ENCODE data around the gene ANKZF1. TPM values are rescaled to one million over a fixed set of nuclear protein-coding genes. Genes with fewer than 3 reads are reported as not detected.

Gene ANKZF1
- total and polyA plus RNA-seq, 2 of the 8 experiments (the other 6 are each of a cell fraction or from before 2014, with no cell fraction given) = 32.5 to 50.1 TPM

- POLR2A ChIA-PET (ENCODE audit: partially characterized antibody) = interaction anchor here (1.2 to 6.1 kb wide), 2 partner anchors 9 to 14 kb away, joined by 3 to 101 read pairs; partner anchors contain the start of gene ABCB6
- no peak overlapping the region for H3K23ac ChIP-seq (ENCODE audit: insufficient read length)
- FAIRE-seq = no peak
Measured at GRCh38 chr2:219204425-219205164, 25.0 kb upstream of the ANKZF1 start.

More at GRCh38 chr2:219204425-219205164, 25.0 kb upstream of the ANKZF1 start:
- Histone ChIP-seq H3K56ac (replicated peaks; ENCODE audit: insufficient read length, low read depth, low read length) (no peak overlapping the region), H2BK20ac (ENCODE audit: low read length) (no peak overlapping the region), H2AK5ac (ENCODE audit: low read depth, low read length) (no peak overlapping the region), H3K4me3 (ENCODE audit: extremely low read depth in 1 of 4, insufficient read depth in 2 of 4, low read depth in 3 of 4, low read length in 4 of 4) (no peak overlapping the region), H3K27me3 (replicated peaks in 1 of 4; ENCODE audit: control insufficient read depth in 3 of 4, extremely low read depth in 1 of 4, insufficient read depth in 3 of 4, low read length in 3 of 4) (no peaks in the 10 kb centered on the region), H4K8ac (ENCODE audit: extremely low read depth, insufficient read depth, low read length) (no peak overlapping the region), H3K4me2 (ENCODE audit: insufficient read depth in 1 of 2, low read depth in 2 of 2, low read length in 2 of 2) (no peak overlapping the region), H3K79me1 (ENCODE audit: low read depth, low read length) (no peaks in the 10 kb centered on the region), H3K18ac (ENCODE audit: extremely low read depth, low read length) (no peak overlapping the region), H2BK120ac (replicated peaks; ENCODE audit: low read depth, low read length) (no peak overlapping the region), H3K23me2 (ENCODE audit: low read depth, low read length) (peaks cover 10% of the 10 kb centered on the region), H3K36me3 (ENCODE audit: control insufficient read depth in 2 of 4, insufficient read depth in 4 of 4, low read length in 3 of 4) (peaks cover 0 to 4% (median 0%) of the 10 kb centered on the region in 4 experiments; a peak in 1 of 8 replicates), H3K79me2 (ENCODE audit: control insufficient read depth in 1 of 2, insufficient read depth in 2 of 2, low read length in 2 of 2) (no peaks in the 10 kb centered on the region), H2BK12ac (ENCODE audit: low read depth, low read length) (no peak overlapping the region), H4K5ac (ENCODE audit: insufficient read length, low read depth, low read length) (no peak overlapping the region), H2AFZ (ENCODE audit: low read length) (no peak overlapping the region), H3K4ac (replicated peaks; ENCODE audit: insufficient read length, low read depth, low read length) (no peak overlapping the region), H2BK5ac (ENCODE audit: low read depth, low read length) (no peak overlapping the region), H3K9me3 (ENCODE audit: insufficient read depth in 2 of 2, low read depth in 1 of 2, low read length in 1 of 2) (no peaks in the 10 kb centered on the region; a peak in 1 of 4 replicates), H3K4me1 (replicated peaks in 1 of 4; ENCODE audit: control insufficient read depth in 3 of 4, insufficient read depth in 4 of 4, low read length in 3 of 4) (peaks cover 0 to 6% (median 3%) of the 10 kb centered on the region in 4 experiments; a peak in 5 of 7 replicates), H3K9ac (replicated peaks in 1 of 4; ENCODE audit: extremely low read depth in 1 of 4, low read depth in 3 of 4, low read length in 3 of 4) (no peak overlapping the region), H4K20me1 (replicated peaks in 1 of 2; ENCODE audit: control insufficient read depth in 1 of 2, insufficient read depth in 2 of 2, low read length in 2 of 2) (peaks cover 0 to 2% of the 10 kb centered on the region in 2 experiments), H3K14ac (ENCODE audit: insufficient read length) (no peak overlapping the region), H3K27ac (ENCODE audit: low read depth, low read length) (no peak overlapping the region), H2BK15ac (ENCODE audit: low read length) (no peak overlapping the region), H4K91ac (replicated peaks; ENCODE audit: insufficient read length, low read length) (no peak overlapping the region)
- TF ChIP-seq BCL11A (IDR thresholded peaks at IDR 0.05; ENCODE audit: low read depth in 2 of 2, low read length in 2 of 2) = no peak
- TF ChIP-seq SIX5 (IDR thresholded peaks at IDR 0.05; ENCODE audit: low read depth, low read length) = no peak
- no peak for TF ChIP-seq SIN3A (conservative IDR thresholded peaks at IDR 0.05 in 1 of 2, IDR thresholded peaks at IDR 0.05 in 1 of 2; ENCODE audit: low read depth in 1 of 2, low read length in 2 of 2)
- no peak for TF ChIP-seq SRF (IDR thresholded peaks at IDR 0.05; ENCODE audit: low read depth, low read length)
- TF ChIP-seq CEBPB (IDR thresholded peaks at IDR 0.05; ENCODE audit: low read depth, low read length) = no peak
- TF ChIP-seq TAF7 (optimal IDR thresholded peaks at IDR 0.05; ENCODE audit: borderline replicate concordance, low read depth, low read length) = no peak
- TF ChIP-seq SUZ12 (IDR thresholded peaks at IDR 0.05; ENCODE audit: low read length) = no peak
- no peak for TF ChIP-seq CHD1 (IDR thresholded peaks at IDR 0.05; ENCODE audit: low read depth, low read length)
- 87% methylated on average over 7 of the region's 7 CpGs; no CpG with 5 or more reads in 1 of the 2 experiments for WGBS, 2 experiments (ENCODE audit: extremely low coverage in 1 of 2, insufficient coverage in 1 of 2, insufficient read length in 1 of 2, insufficient replicate concordance in 2 of 2, low coverage in 1 of 2, low lambda C conversion rate in 2 of 2, missing lambda C conversion rate in 1 of 2)
- no peak for DNase-seq (ENCODE audit: low read depth in 1 of 2, low spot score in 2 of 2)
- CTCF ChIA-PET (ENCODE audit: partially characterized antibody) = interaction anchor here (0.6 to 2.0 kb wide), 4 partner anchors 13 to 128 kb away, joined by 4 to 6 read pairs (median 4); no protein-coding TSS in a partner anchor
